SJCRH30 (cell line): ENCODE results near the gene PARD6B. TPM values are rescaled to one million over a fixed set of nuclear protein-coding genes. Genes with fewer than 3 reads are reported as not detected.
"Not testable (repeated sequence)": the region's sequence is repeated elsewhere in the genome, so short reads cannot be mapped to it uniquely, and the experiment has no call there.

ENCODE experiments used
- DNase-seq, 2 experiments: peaks; one replicate each; pipeline ENCODE4 v3.0.0-alpha.2; 2015 to 2020
- H3K27ac ChIP-seq: fragments of 250-450 bp; sonication (Bioruptor Pico); 2 replicates; pipeline ENCODE4 v1.5.1; 2020; ENCODE audit warnings: mild to moderate bottlenecking, moderate library complexity
- H3K27me3 ChIP-seq: fragments of 250-450 bp; sonication (Bioruptor Pico); 2 replicates; pipeline ENCODE4 v1.5.1; 2020; ENCODE audit warnings: mild to moderate bottlenecking, moderate library complexity
- H3K36me3 ChIP-seq: fragments of 250-450 bp; sonication (Bioruptor Pico); 2 replicates; pipeline ENCODE4 v1.5.1; 2020; ENCODE audit warnings: mild to moderate bottlenecking, moderate library complexity
- H3K4me1 ChIP-seq: fragments of 250-450 bp; sonication (Bioruptor Pico); 2 replicates; pipeline ENCODE4 v1.5.1; 2020; ENCODE audit warnings: mild to moderate bottlenecking, moderate library complexity
- H3K4me3 ChIP-seq: fragments of 250-450 bp; sonication (Bioruptor Pico); 2 replicates; pipeline ENCODE4 v1.5.1; 2020; ENCODE audit warnings: mild to moderate bottlenecking, moderate library complexity
- H3K9me3 ChIP-seq: fragments of 250-450 bp; sonication (Bioruptor Pico); replicated peaks from 2 replicates; pipeline ENCODE4 v1.5.1; 2020; ENCODE audit warnings: mild to moderate bottlenecking, moderate library complexity
- total RNA-seq: library from RNA; depleted of rRNA; stranded (reverse); fragments of >200 nt; shearing (Covaris generic); gene quantifications from 2 replicates; pipeline ENCODE4 v1.2.3, GENCODE V29; 2014

Gene PARD6B
- total RNA-seq, 1 experiment from 2014 or later, result 2.8 TPM

GRCh38 chr20:50695135-50695872, 36.1 kb upstream of the PARD6B start:
- H3K9me3 ChIP-seq, result no peaks in the 10 kb centered on the region
- no peak overlapping the region for H3K27ac ChIP-seq
- H3K4me3 ChIP-seq, result no peak overlapping the region
- H3K27me3 ChIP-seq, result peaks cover 42% of the 10 kb centered on the region
- H3K4me1 ChIP-seq, result peaks cover 9% of the 10 kb centered on the region; the same call in 1 of the 2 replicates
- no peaks in the 10 kb centered on the region for H3K36me3 ChIP-seq
- no peak for DNase-seq

- H3K36me3 ChIP-seq, H3K4me1 ChIP-seq, H3K4me3 ChIP-seq: not testable (repeated sequence)
These were observed 33.1 kb upstream of the PARD6B start for GRCh38 chr20:50698255-50698654.

GRCh38 chr20:50699688-50700087, 31.7 kb upstream of the PARD6B start:
- peaks cover 2% of the 10 kb centered on the region; the same call in 1 of the 2 replicates for H3K4me1 ChIP-seq
- no peaks in the 10 kb centered on the region for H3K9me3 ChIP-seq
- no peaks in the 10 kb centered on the region for H3K36me3 ChIP-seq
- peaks cover 34% of the 10 kb centered on the region for H3K27me3 ChIP-seq
- no peak overlapping the region for H3K27ac ChIP-seq
- DNase-seq, result no peak
- H3K4me3 ChIP-seq, result no peak overlapping the region

More at GRCh38 chr20:50698255-50698654, 33.1 kb upstream of the PARD6B start:
- H3K9me3 ChIP-seq, H3K27ac ChIP-seq, DNase-seq: not testable (repeated sequence)
- H3K27me3 ChIP-seq, result peaks cover 35% of the 10 kb centered on the region

- H3K4me3 ChIP-seq, result no peak overlapping the region
- peaks cover 36% of the 10 kb centered on the region for H3K27me3 ChIP-seq
- no peak for DNase-seq
- peaks cover 2% of the 10 kb centered on the region; the same call in 1 of the 2 replicates for H3K4me1 ChIP-seq
- no peak overlapping the region for H3K27ac ChIP-seq
- no peaks in the 10 kb centered on the region for H3K36me3 ChIP-seq
- no peaks in the 10 kb centered on the region for H3K9me3 ChIP-seq
These were observed 30.1 kb upstream of the PARD6B start for GRCh38 chr20:50701041-50701963.

- not testable (repeated sequence) for H3K4me3 ChIP-seq, DNase-seq, H3K9me3 ChIP-seq, H3K36me3 ChIP-seq, H3K27ac ChIP-seq, H3K4me1 ChIP-seq
- peaks cover 36% of the 10 kb centered on the region for H3K27me3 ChIP-seq
These were observed 27.5 kb upstream of the PARD6B start for GRCh38 chr20:50703651-50704438.

- no peaks in the 10 kb centered on the region for H3K9me3 ChIP-seq
- H3K27ac ChIP-seq, result no peak overlapping the region
- H3K4me3 ChIP-seq, result no peak overlapping the region
- H3K27me3 ChIP-seq, result peaks cover 35% of the 10 kb centered on the region
- no peak for DNase-seq
- peaks cover 2% of the 10 kb centered on the region; the same call in 1 of the 2 replicates for H3K4me1 ChIP-seq
- H3K36me3 ChIP-seq, result no peaks in the 10 kb centered on the region
These were observed 26.9 kb upstream of the PARD6B start for GRCh38 chr20:50704514-50704913.

- Histone ChIP-seq H3K27me3 (peaks cover 32% of the 10 kb centered on the region), H3K9me3 (no peaks in the 10 kb centered on the region), H3K27ac (no peak overlapping the region), H3K36me3 (no peaks in the 10 kb centered on the region), H3K4me3 (no peak overlapping the region), H3K4me1 (peaks cover 2% of the 10 kb centered on the region; the same call in 1 of the 2 replicates)
- DNase-seq, result no peak
These were observed 26.4 kb upstream of the PARD6B start for GRCh38 chr20:50704971-50705370.

- Histone ChIP-seq H3K36me3 (no peaks in the 10 kb centered on the region), H3K4me3 (no peak overlapping the region), H3K4me1 (no peaks in the 10 kb centered on the region), H3K9me3 (no peaks in the 10 kb centered on the region), H3K27ac (no peak overlapping the region), H3K27me3 (peaks cover 6% of the 10 kb centered on the region; the same call in 1 of the 2 replicates)
- no peak for DNase-seq
These were observed 22.3 kb upstream of the PARD6B start for GRCh38 chr20:50708845-50709635.

- no peak overlapping the region for H3K27ac ChIP-seq
- H3K36me3 ChIP-seq, result no peaks in the 10 kb centered on the region
- no peaks in the 10 kb centered on the region for H3K4me1 ChIP-seq
- H3K27me3 ChIP-seq, result peaks cover 6% of the 10 kb centered on the region; the same call in 1 of the 2 replicates
- DNase-seq, result no peak
- H3K9me3 ChIP-seq, result no peaks in the 10 kb centered on the region
- no peak overlapping the region for H3K4me3 ChIP-seq
These were observed 21.8 kb upstream of the PARD6B start for GRCh38 chr20:50709636-50709973.

- no peak overlapping the region for H3K4me3 ChIP-seq
- no peak overlapping the region for H3K27ac ChIP-seq
- no peaks in the 10 kb centered on the region for H3K4me1 ChIP-seq
- peaks cover 4% of the 10 kb centered on the region; the same call in 1 of the 2 replicates for H3K27me3 ChIP-seq
- DNase-seq, result no peak
- no peaks in the 10 kb centered on the region for H3K36me3 ChIP-seq
- no peaks in the 10 kb centered on the region for H3K9me3 ChIP-seq
These were observed 20.8 kb upstream of the PARD6B start for GRCh38 chr20:50710492-50711063.

- Histone ChIP-seq H3K27me3 (no peaks in the 10 kb centered on the region; the same call in 1 of the 2 replicates), H3K4me1 (no peaks in the 10 kb centered on the region), H3K4me3 (no peak overlapping the region), H3K36me3 (no peaks in the 10 kb centered on the region), H3K9me3 (no peaks in the 10 kb centered on the region), H3K27ac (no peak overlapping the region)
- DNase-seq, result no peak
These were observed 20.1 kb upstream of the PARD6B start for GRCh38 chr20:50711113-50711825.

GRCh38 chr20:50712771-50713656, 18.4 kb upstream of the PARD6B start:
- Histone ChIP-seq H3K27me3 (no peaks in the 10 kb centered on the region; the same call in 1 of the 2 replicates), H3K4me1 (no peaks in the 10 kb centered on the region), H3K27ac (no peak overlapping the region), H3K9me3 (no peaks in the 10 kb centered on the region), H3K4me3 (no peak overlapping the region), H3K36me3 (no peaks in the 10 kb centered on the region)
- DNase-seq, result no peak
